DND-41 (cell line): ENCODE results near the gene NCOA5.
A peak's percentile ranks its signal among the peaks of the same experiment; 100 is the strongest.

Experiments used
- ATAC-seq: fragments of 200-7000 bp; cut with Tn5 transposase; 3 replicates; pipeline ENCODE4 v1.9.1; 2021; ENCODE audit warnings: low read depth; ENCODE audit not compliant: insufficient read depth
- DNase-seq: peaks from one replicate; pipeline ENCODE4 v3.0.0-alpha.2; 2020
- H2AFZ ChIP-seq: 2 replicates; pipeline ENCODE4 v1.6.0; 2012; ENCODE audit warnings: low read depth, low read length
- H3K27ac ChIP-seq: 2 replicates; pipeline ENCODE4 v1.5.1; 2012; ENCODE audit warnings: low read length, inconsistent platforms
- H3K27me3 ChIP-seq: fragments of 200-600 bp; sonication (generic); 2 replicates; pipeline ENCODE4 v1.6.0; 2012; ENCODE audit warnings: low read length, mild to moderate bottlenecking, inconsistent platforms; ENCODE audit not compliant: insufficient read depth, poor library complexity
- H3K36me3 ChIP-seq: 2 replicates; pipeline ENCODE4 v1.5.1; 2012; ENCODE audit warnings: low read length, inconsistent platforms; ENCODE audit not compliant: insufficient read depth
- H3K4me1 ChIP-seq: 2 replicates; pipeline ENCODE4 v1.5.1; 2012; ENCODE audit warnings: mild to moderate bottlenecking, low read length; ENCODE audit not compliant: insufficient read depth
- H3K4me2 ChIP-seq: 2 replicates; pipeline ENCODE4 v1.6.0; 2012; ENCODE audit warnings: mild to moderate bottlenecking, moderate library complexity, low read length, inconsistent platforms; ENCODE audit not compliant: insufficient read depth
- H3K4me3 ChIP-seq, 2 experiments: fragments of 200-600 bp in 1 of 2; shearing (Covaris generic) in 1 of 2; 2 replicates each; pipeline ENCODE4 v1.5.1; 2012 to 2016; ENCODE audit warnings: inconsistent platforms in 2 of 2, low read length in 2 of 2, mild to moderate bottlenecking in 2 of 2, low read depth in 1 of 2, moderate library complexity in 1 of 2
- H3K79me2 ChIP-seq: 2 replicates; pipeline ENCODE4 v1.6.0; 2012; ENCODE audit warnings: low read length, inconsistent platforms; ENCODE audit not compliant: insufficient read depth
- H3K9ac ChIP-seq: 2 replicates; pipeline ENCODE4 v1.6.0; 2012; ENCODE audit warnings: low read depth, mild to moderate bottlenecking, inconsistent platforms, low read length, moderate library complexity
- H3K9me3 ChIP-seq: 2 replicates; pipeline ENCODE4 v1.5.1; 2012; ENCODE audit warnings: low read length, moderate library complexity, mild to moderate bottlenecking, inconsistent platforms; ENCODE audit not compliant: insufficient read depth, severe bottlenecking
- H4K20me1 ChIP-seq: 2 replicates; pipeline ENCODE4 v1.6.0; 2012; ENCODE audit warnings: low read length; ENCODE audit not compliant: insufficient read depth
- CTCF ChIP-seq: IDR thresholded peaks from 2 replicates; pipeline ENCODE4 v1.5.1; 2012; ENCODE audit warnings: borderline replicate concordance, low read length, moderate library complexity, mild to moderate bottlenecking; ENCODE audit not compliant: poor library complexity, severe bottlenecking; ENCODE audit errors: extremely low read depth
- EZH2 ChIP-seq: IDR thresholded peaks from 3 replicates; pipeline ENCODE4 v1.6.1; 2012; ENCODE audit warnings: borderline replicate concordance, low read depth, mild to moderate bottlenecking, moderate library complexity, low read length, inconsistent platforms; ENCODE audit not compliant: severe bottlenecking

The NCOA5 gene

GRCh38 chr20:46087161-46087560, 2.6 kb downstream of the NCOA5 start:
- no peak for DNase-seq
- ATAC-seq, result no peak
- Histone ChIP-seq H3K36me3 (peaks cover 18% of the 10 kb centered on the region), H4K20me1 (peaks cover 70% of the 10 kb centered on the region), H3K9ac (peak overlapping the region; percentile 22), H3K27me3 (no peaks in the 10 kb centered on the region), H3K27ac (no peak overlapping the region), H3K4me3 (peak overlapping the region in 1 of 2 experiments; percentile 12; a peak in 1 of 4 replicates), H3K4me2 (peak overlapping the region; percentile 87), H2AFZ (no peak overlapping the region), H3K9me3 (no peaks in the 10 kb centered on the region), H3K4me1 (peaks cover 48% of the 10 kb centered on the region), H3K79me2 (peaks cover 75% of the 10 kb centered on the region)
- TF ChIP-seq EZH2, result no peak
- peak; percentile 56 for TF ChIP-seq CTCF

- H4K20me1 ChIP-seq, result peaks cover 83% of the 10 kb centered on the region
- peaks cover 18% of the 10 kb centered on the region for H3K36me3 ChIP-seq
- no peaks in the 10 kb centered on the region for H3K9me3 ChIP-seq
- H3K27ac ChIP-seq, result no peak overlapping the region; the same call in 1 of the 2 replicates
- no peaks in the 10 kb centered on the region for H3K27me3 ChIP-seq
- H3K4me1 ChIP-seq, result peaks cover 44% of the 10 kb centered on the region
- DNase-seq, result no peak
- no peak overlapping the region for H2AFZ ChIP-seq
- ATAC-seq, result no peak
- H3K79me2 ChIP-seq, result peaks cover 94% of the 10 kb centered on the region
- TF ChIP-seq CTCF, result no peak
- no peak for TF ChIP-seq EZH2
- no peak overlapping the region for H3K9ac ChIP-seq
- peak overlapping the region; percentile 36 for H3K4me2 ChIP-seq
- H3K4me3 ChIP-seq, result no peak overlapping the region
These were observed 4.4 kb downstream of the NCOA5 start for GRCh38 chr20:46085179-46085851.

GRCh38 chr20:46084805-46085178, 5.0 kb downstream of the NCOA5 start:
- no peak for TF ChIP-seq CTCF
- TF ChIP-seq EZH2, result no peak
- Histone ChIP-seq H4K20me1 (peaks cover 88% of the 10 kb centered on the region), H3K27me3 (no peaks in the 10 kb centered on the region), H3K9ac (no peak overlapping the region), H3K4me3 (no peak overlapping the region), H3K36me3 (peaks cover 18% of the 10 kb centered on the region), H3K79me2 (peaks cover 99% of the 10 kb centered on the region), H3K4me1 (peaks cover 40% of the 10 kb centered on the region), H3K27ac (no peak overlapping the region), H3K9me3 (no peaks in the 10 kb centered on the region), H2AFZ (no peak overlapping the region), H3K4me2 (peak overlapping the region; percentile 36)
- DNase-seq (no peak), ATAC-seq (no peak)
